OCI-LY1 (cell line): ENCODE results near the gene GAS2L1.

Experiments used
- H2AFZ ChIP-seq: fragments of 200-600 bp; sonication (generic), shearing (Covaris generic); 2 replicates; pipeline ENCODE4 v1.6.0; 2014; ENCODE audit warnings: antibody characterized with exemption, mild to moderate bottlenecking, low read length
- H3F3A ChIP-seq: fragments of 200-600 bp; sonication (generic), shearing (Covaris generic); 2 replicates; pipeline ENCODE4 v1.6.0; 2014; ENCODE audit warnings: mild to moderate bottlenecking, antibody characterized with exemption, low read length, moderate library complexity; ENCODE audit not compliant: insufficient read depth
- H3K27ac ChIP-seq: fragments of 200-600 bp; sonication (generic); 2 replicates; pipeline ENCODE4 v1.5.1; 2014; ENCODE audit warnings: low read length, mixed run types, mild to moderate bottlenecking, low read depth; ENCODE audit not compliant: poor library complexity, severe bottlenecking
- H3K27me3 ChIP-seq: fragments of 200-600 bp; sonication (generic); 2 replicates; pipeline ENCODE4 v1.6.0; 2014; ENCODE audit warnings: antibody characterized with exemption, mild to moderate bottlenecking, low read length, moderate library complexity; ENCODE audit not compliant: insufficient read depth
- H3K36me3 ChIP-seq: fragments of 200-600 bp; sonication (generic); 2 replicates; pipeline ENCODE4 v1.6.1; 2014; ENCODE audit warnings: mild to moderate bottlenecking, antibody characterized with exemption, low read length, moderate library complexity, mixed read lengths; ENCODE audit not compliant: insufficient read depth
- H3K4me1 ChIP-seq: fragments of 200-600 bp; sonication (generic); 2 replicates; pipeline ENCODE4 v1.5.1; 2014; ENCODE audit warnings: mild to moderate bottlenecking, low read length, moderate library complexity; ENCODE audit not compliant: insufficient read depth, severe bottlenecking
- H3K4me2 ChIP-seq: fragments of 200-600 bp; sonication (generic), shearing (Covaris generic); 2 replicates; pipeline ENCODE4 v1.6.1; 2014; ENCODE audit warnings: low read length
- H3K4me3 ChIP-seq: fragments of 200-600 bp; sonication (generic); 2 replicates; pipeline ENCODE4 v1.5.1; 2014; ENCODE audit warnings: low read length, low read depth, mild to moderate bottlenecking, mixed read lengths; ENCODE audit not compliant: poor library complexity, severe bottlenecking
- H3K79me2 ChIP-seq: fragments of 200-600 bp; shearing (Covaris generic); 2 replicates; pipeline ENCODE4 v1.6.1; 2016; ENCODE audit warnings: mixed run types, low read length, mixed read lengths; ENCODE audit not compliant: insufficient read depth
- H3K9ac ChIP-seq: fragments of 200-600 bp; sonication (generic), shearing (Covaris generic); 2 replicates; pipeline ENCODE4 v1.6.1; 2014; ENCODE audit warnings: mild to moderate bottlenecking, low read length, mixed read lengths
- H3K9me2 ChIP-seq: fragments of 200-600 bp; sonication (generic), shearing (Covaris generic); 2 replicates; pipeline ENCODE4 v1.6.1; 2014; ENCODE audit warnings: low read depth, mild to moderate bottlenecking, low read length, mixed read lengths
- H3K9me3 ChIP-seq: fragments of 200-600 bp; shearing (Covaris generic); 2 replicates; pipeline ENCODE4 v1.6.1; 2014; ENCODE audit warnings: low read length, mixed read lengths
- H4K20me1 ChIP-seq: fragments of 200-600 bp; sonication (generic), shearing (Covaris generic); 2 replicates; pipeline ENCODE4 v1.6.0; 2016; ENCODE audit warnings: mild to moderate bottlenecking, low read length; ENCODE audit not compliant: insufficient read depth
- EZH2 ChIP-seq: fragments of 200-600 bp; sonication (generic), shearing (Covaris generic); IDR thresholded peaks from 2 replicates; pipeline ENCODE4 v1.8.0; 2017; ENCODE audit warnings: borderline replicate concordance, mixed run types, mild to moderate bottlenecking, antibody characterized with exemption, low read length, moderate library complexity, mixed read lengths
- TF ChIP-seq, protein P1 (sequence below): fragments of 200-600 bp; sonication (generic), shearing (Covaris generic); IDR thresholded peaks from 2 replicates; pipeline ENCODE4 v1.5.1; 2017; ENCODE audit warnings: mild to moderate bottlenecking, antibody characterized with exemption, low read length, moderate library complexity, mixed read lengths

Gene GAS2L1

DNA sequence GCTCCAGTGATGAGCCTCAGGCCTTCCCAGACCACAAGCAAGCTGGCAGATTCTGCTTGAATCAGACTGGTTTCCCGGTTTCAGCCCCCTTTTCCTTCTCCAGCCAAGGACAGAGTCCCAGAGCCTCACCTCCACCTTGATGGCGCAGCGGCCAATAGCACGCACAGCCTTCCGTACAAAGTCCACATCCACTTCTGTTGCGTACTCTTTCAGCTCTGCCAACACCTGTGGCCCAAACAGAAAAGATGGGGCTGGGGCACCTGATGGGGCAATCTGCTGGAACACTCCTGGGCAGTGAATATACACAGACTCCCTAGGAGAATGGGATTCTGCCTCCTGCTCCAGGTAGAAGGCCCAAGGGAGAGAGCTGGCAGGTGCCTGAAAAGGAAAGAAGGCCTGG, 44.6 kb downstream of the GAS2L1 start:
- TF ChIP-seq, protein P1, sequence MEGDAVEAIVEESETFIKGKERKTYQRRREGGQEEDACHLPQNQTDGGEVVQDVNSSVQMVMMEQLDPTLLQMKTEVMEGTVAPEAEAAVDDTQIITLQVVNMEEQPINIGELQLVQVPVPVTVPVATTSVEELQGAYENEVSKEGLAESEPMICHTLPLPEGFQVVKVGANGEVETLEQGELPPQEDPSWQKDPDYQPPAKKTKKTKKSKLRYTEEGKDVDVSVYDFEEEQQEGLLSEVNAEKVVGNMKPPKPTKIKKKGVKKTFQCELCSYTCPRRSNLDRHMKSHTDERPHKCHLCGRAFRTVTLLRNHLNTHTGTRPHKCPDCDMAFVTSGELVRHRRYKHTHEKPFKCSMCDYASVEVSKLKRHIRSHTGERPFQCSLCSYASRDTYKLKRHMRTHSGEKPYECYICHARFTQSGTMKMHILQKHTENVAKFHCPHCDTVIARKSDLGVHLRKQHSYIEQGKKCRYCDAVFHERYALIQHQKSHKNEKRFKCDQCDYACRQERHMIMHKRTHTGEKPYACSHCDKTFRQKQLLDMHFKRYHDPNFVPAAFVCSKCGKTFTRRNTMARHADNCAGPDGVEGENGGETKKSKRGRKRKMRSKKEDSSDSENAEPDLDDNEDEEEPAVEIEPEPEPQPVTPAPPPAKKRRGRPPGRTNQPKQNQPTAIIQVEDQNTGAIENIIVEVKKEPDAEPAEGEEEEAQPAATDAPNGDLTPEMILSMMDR, result no peak
- TF ChIP-seq EZH2, result no peak
- Histone ChIP-seq H3K4me2 (no peak overlapping the region), H3K4me1 (no peaks in the 10 kb centered on the region), H3K79me2 (no peaks in the 10 kb centered on the region), H3K4me3 (no peak overlapping the region), H4K20me1 (no peaks in the 10 kb centered on the region), H3K27me3 (no peaks in the 10 kb centered on the region), H2AFZ (no peak overlapping the region), H3K27ac (no peak overlapping the region), H3K36me3 (peaks cover 100% of the 10 kb centered on the region), H3F3A (no peaks in the 10 kb centered on the region), H3K9ac (no peak overlapping the region), H3K9me3 (no peaks in the 10 kb centered on the region), H3K9me2 (no peaks in the 10 kb centered on the region)

DNA sequence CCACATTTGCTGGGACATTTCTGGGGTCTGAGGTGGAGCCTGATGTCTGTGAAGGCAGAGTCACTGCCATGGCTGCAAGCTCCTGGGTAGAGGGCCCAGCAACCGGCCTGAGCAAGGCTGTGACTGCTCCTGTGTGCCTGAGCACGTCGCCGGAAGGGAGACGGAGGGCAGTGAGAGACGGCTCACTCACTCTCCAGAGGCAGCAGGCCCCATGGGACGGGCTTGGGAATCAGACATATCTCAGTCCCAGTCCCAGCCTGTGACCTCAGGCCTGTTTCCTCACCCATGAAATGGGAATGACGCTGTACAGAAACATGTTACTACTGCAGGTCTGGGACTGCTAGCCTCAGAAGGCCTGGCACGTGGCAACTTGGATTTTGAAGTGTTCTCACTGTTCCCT, 45.4 kb downstream of the GAS2L1 start:
- Histone ChIP-seq H3K9ac (no peak overlapping the region), H3K27me3 (no peaks in the 10 kb centered on the region), H3K4me3 (no peak overlapping the region), H3K79me2 (no peaks in the 10 kb centered on the region), H3K36me3 (peaks cover 100% of the 10 kb centered on the region), H3K4me2 (no peak overlapping the region), H3K9me3 (no peaks in the 10 kb centered on the region), H3K4me1 (no peaks in the 10 kb centered on the region), H3F3A (no peaks in the 10 kb centered on the region), H4K20me1 (no peaks in the 10 kb centered on the region), H2AFZ (no peak overlapping the region), H3K9me2 (no peaks in the 10 kb centered on the region), H3K27ac (no peak overlapping the region)
- TF ChIP-seq, protein P1, result no peak
- TF ChIP-seq EZH2, result no peak

DNA sequence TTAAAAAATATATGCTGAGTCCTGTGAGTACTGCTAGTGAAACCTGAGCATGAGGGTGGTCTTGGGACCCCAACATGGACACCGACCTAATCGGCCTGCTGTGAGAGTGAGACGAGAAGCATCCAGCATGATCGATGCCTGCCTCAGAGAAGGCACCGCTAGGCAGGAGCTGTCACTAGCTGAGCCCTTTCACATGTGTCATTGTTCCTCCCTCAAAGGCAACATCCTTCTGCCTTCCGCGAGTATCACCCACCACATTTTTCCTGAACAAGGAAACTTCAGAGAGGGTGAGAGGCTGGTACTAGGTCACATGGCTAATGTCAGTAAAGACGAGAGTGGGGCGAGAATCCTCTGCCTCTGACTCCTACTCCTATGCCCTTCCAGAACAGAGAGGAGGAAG, 46.3 kb downstream of the GAS2L1 start:
- no peaks in the 10 kb centered on the region for H3K27me3 ChIP-seq
- no peaks in the 10 kb centered on the region for H4K20me1 ChIP-seq

More for the DNA sequence above, 46.3 kb downstream of the GAS2L1 start:
- Histone ChIP-seq H2AFZ (no peak overlapping the region), H3F3A (no peaks in the 10 kb centered on the region), H3K27ac (no peak overlapping the region), H3K4me2 (no peak overlapping the region), H3K79me2 (no peaks in the 10 kb centered on the region), H3K4me3 (no peak overlapping the region), H3K4me1 (no peaks in the 10 kb centered on the region), H3K36me3 (peaks cover 98% of the 10 kb centered on the region), H3K9ac (no peak overlapping the region), H3K9me2 (no peaks in the 10 kb centered on the region), H3K9me3 (no peaks in the 10 kb centered on the region)
- TF ChIP-seq, protein P1, result no peak
- TF ChIP-seq EZH2, result no peak
